ENCODE data around the gene NFATC1. TPM values are rescaled to one million over a fixed set of nuclear protein-coding genes. Genes with fewer than 3 reads are reported as not detected.
A peak's percentile ranks its signal among the peaks of the same experiment; 100 is the strongest.

The NFATC1 gene
- total RNA-seq, 1 donor from 2014 or later, result 80.3 TPM

- intact Hi-C loops (cut with DNase I), result no loop called here
- no peak for DNase-seq (ENCODE audit: low spot score)
- ATAC-seq, result no peak
Measured at GRCh38 chr18:79385326-79385707, 10.4 kb upstream of the NFATC1 start.

- DNase-seq (ENCODE audit: low spot score) (peak; percentile 54), ATAC-seq (no peak)
- intact Hi-C loops (cut with DNase I), result no loop called here
Measured at GRCh38 chr18:79385708-79386341, 9.9 kb upstream of the NFATC1 start.

- no peak for ATAC-seq
- intact Hi-C loops (cut with DNase I), result no loop called here
Measured at GRCh38 chr18:79386547-79386946, 9.2 kb upstream of the NFATC1 start.

GRCh38 chr18:79387214-79387613 lies 8.5 kb upstream of the NFATC1 start:
- no peak for ATAC-seq
- intact Hi-C loops (cut with DNase I), result no loop called here
- DNase-seq (ENCODE audit: low spot score), result no peak

More at GRCh38 chr18:79386547-79386946, 9.2 kb upstream of the NFATC1 start:
- DNase-seq (ENCODE audit: low spot score), result peak; percentile 54

GRCh38 chr18:79387615-79388014 lies 8.1 kb upstream of the NFATC1 start:
- intact Hi-C loops (cut with DNase I), result no loop called here
- DNase-seq (ENCODE audit: low spot score) (no peak), ATAC-seq (no peak)

GRCh38 chr18:79388043-79388442 lies 7.7 kb upstream of the NFATC1 start:
- ATAC-seq, result no peak
- peak; percentile 48 for DNase-seq (ENCODE audit: low spot score)
- intact Hi-C loops (cut with DNase I), result no loop called here

- DNase-seq (ENCODE audit: low spot score) (peak; percentile 17), ATAC-seq (no peak)
- intact Hi-C loops (cut with DNase I), result no loop called here
Measured at GRCh38 chr18:79389689-79390088, 6.0 kb upstream of the NFATC1 start.

GRCh38 chr18:79392226-79392625 lies 3.5 kb upstream of the NFATC1 start:
- DNase-seq (ENCODE audit: low spot score) (peak; percentile 50), ATAC-seq (no peak)
- intact Hi-C loops (cut with DNase I), result no loop called here

- DNase-seq (ENCODE audit: low spot score) (peak; percentile 73), ATAC-seq (peak; percentile 10)
- intact Hi-C loops (cut with DNase I), result no loop called here
Measured at GRCh38 chr18:79393181-79393634, 2.5 kb upstream of the NFATC1 start.

- ATAC-seq (peak; percentile 81), DNase-seq (ENCODE audit: low spot score) (peak; percentile 97)
- intact Hi-C loops (cut with DNase I), result no loop called here
Measured at GRCh38 chr18:79393635-79394533, 1.8 kb upstream of the NFATC1 start.

- DNase-seq (ENCODE audit: low spot score) (peak; percentile 82), ATAC-seq (peak; percentile 2)
- intact Hi-C loops (cut with DNase I), result loop anchor here (5.0 kb wide), 1 partner anchor 133 kb away; no protein-coding TSS in a partner anchor
Measured at GRCh38 chr18:79394534-79395307, 1.0 kb upstream of the NFATC1 start.

- DNase-seq (ENCODE audit: low spot score), result no peak
- peak; percentile 1 for ATAC-seq
- intact Hi-C loops (cut with DNase I), result loop anchor here (5.0 kb wide), 1 partner anchor 132 kb away; no protein-coding TSS in a partner anchor
Measured at GRCh38 chr18:79395308-79395640, 456 bp upstream of the NFATC1 start.

- ATAC-seq, result no peak
- peak; percentile 83 for DNase-seq (ENCODE audit: low spot score)
- intact Hi-C loops (cut with DNase I), result loop anchor here (5.0 kb wide), 1 partner anchor 131 kb away; no protein-coding TSS in a partner anchor
Measured at GRCh38 chr18:79396431-79397246, 909 bp downstream of the NFATC1 start.

- peak; percentile 59 for DNase-seq (ENCODE audit: low spot score)
- no peak for ATAC-seq
- intact Hi-C loops (cut with DNase I), result loop anchor here (5.0 kb wide), 1 partner anchor 130 kb away; no protein-coding TSS in a partner anchor
Measured at GRCh38 chr18:79397247-79397829, 1.6 kb downstream of the NFATC1 start.

GRCh38 chr18:79397830-79398761 lies 2.4 kb downstream of the NFATC1 start:
- no peak for ATAC-seq
- DNase-seq (ENCODE audit: low spot score), result peak; percentile 60
- intact Hi-C loops (cut with DNase I), result loop anchor here (5.0 kb wide), 1 partner anchor 129 kb away; no protein-coding TSS in a partner anchor

GRCh38 chr18:79399275-79400081 lies 3.7 kb downstream of the NFATC1 start:
- DNase-seq (ENCODE audit: low spot score) (peak; percentile 72), ATAC-seq (no peak)
- intact Hi-C loops (cut with DNase I), result loop anchor here (5.0 kb wide), 1 partner anchor 128 kb away; no protein-coding TSS in a partner anchor

Measured in sciatic nerve (tissue), 2 donors.